Measurements from ENCODE around the gene LUC7L.
"Not testable (repeated sequence)": the region's sequence is repeated elsewhere in the genome, so short reads cannot be mapped to it uniquely, and the experiment has no call there.

Gene LUC7L

DNA sequence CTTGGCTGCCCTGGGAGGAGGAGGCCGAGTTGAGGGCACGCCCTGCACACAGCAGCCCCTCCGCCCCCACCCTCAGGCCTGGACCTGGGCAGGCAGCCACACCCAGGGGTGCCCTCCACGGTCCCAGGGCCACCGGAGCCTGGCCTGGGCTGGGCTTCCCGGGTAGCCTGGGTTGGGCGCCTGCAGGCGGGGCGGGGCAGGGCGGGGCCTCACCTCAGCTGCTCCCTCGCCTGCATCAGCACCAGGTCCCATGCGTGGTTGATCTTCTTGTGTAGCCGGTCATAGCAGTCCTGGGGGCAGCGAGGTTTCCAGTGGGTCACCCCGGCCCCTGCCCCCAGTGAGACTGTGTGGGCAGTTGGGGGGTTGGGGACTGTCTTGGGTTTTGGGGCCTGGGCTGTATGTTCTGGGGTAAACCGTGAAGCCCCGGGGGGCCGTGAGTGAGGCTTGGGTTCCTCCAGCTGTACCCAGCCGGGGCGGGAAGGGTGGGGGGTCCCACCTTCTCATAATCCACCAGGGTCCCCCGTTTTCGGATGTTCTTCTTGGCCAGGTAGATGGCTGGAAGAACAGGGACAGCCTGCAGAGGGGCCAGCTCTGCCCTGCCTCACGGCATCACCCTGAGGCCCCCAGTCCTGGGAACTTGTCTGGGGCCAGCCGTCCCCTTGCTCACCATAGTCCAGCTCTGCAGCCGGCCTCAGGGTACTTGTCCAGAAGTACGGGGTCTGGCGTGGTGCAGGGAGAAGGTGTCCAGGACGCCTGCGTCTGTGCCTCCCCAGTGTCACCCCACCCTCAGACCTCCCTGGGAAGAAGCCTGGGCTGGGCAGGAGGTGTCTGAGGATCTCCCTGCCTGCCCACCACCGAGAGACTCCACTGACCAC is 44.5 kb upstream of the LUC7L start:
- H3K4me3 ChIP-seq (ENCODE audit: low read depth, low read length): no peak overlapping the region
- TF ChIP-seq, protein P1, sequence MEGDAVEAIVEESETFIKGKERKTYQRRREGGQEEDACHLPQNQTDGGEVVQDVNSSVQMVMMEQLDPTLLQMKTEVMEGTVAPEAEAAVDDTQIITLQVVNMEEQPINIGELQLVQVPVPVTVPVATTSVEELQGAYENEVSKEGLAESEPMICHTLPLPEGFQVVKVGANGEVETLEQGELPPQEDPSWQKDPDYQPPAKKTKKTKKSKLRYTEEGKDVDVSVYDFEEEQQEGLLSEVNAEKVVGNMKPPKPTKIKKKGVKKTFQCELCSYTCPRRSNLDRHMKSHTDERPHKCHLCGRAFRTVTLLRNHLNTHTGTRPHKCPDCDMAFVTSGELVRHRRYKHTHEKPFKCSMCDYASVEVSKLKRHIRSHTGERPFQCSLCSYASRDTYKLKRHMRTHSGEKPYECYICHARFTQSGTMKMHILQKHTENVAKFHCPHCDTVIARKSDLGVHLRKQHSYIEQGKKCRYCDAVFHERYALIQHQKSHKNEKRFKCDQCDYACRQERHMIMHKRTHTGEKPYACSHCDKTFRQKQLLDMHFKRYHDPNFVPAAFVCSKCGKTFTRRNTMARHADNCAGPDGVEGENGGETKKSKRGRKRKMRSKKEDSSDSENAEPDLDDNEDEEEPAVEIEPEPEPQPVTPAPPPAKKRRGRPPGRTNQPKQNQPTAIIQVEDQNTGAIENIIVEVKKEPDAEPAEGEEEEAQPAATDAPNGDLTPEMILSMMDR (IDR thresholded peaks at IDR 0.05; ENCODE audit: low read depth, low read length, missing control alignments): no peak
- DNase-seq (ENCODE audit: low read depth): no peak

GRCh38 chr16:272633-273546 is 43.6 kb upstream of the LUC7L start:
- TF ChIP-seq, protein P1 (IDR thresholded peaks at IDR 0.05; ENCODE audit: low read depth, low read length, missing control alignments): no peak
- no peak overlapping the region for H3K4me3 ChIP-seq (ENCODE audit: low read depth, low read length)
- no peak for DNase-seq (ENCODE audit: low read depth)

- no peak for DNase-seq (ENCODE audit: low read depth)
- no peak overlapping the region for H3K4me3 ChIP-seq (ENCODE audit: low read depth, low read length)
- TF ChIP-seq, protein P1 (IDR thresholded peaks at IDR 0.05; ENCODE audit: low read depth, low read length, missing control alignments): no peak
These were observed 41.4 kb upstream of the LUC7L start for GRCh38 chr16:270381-271255.

DNA sequence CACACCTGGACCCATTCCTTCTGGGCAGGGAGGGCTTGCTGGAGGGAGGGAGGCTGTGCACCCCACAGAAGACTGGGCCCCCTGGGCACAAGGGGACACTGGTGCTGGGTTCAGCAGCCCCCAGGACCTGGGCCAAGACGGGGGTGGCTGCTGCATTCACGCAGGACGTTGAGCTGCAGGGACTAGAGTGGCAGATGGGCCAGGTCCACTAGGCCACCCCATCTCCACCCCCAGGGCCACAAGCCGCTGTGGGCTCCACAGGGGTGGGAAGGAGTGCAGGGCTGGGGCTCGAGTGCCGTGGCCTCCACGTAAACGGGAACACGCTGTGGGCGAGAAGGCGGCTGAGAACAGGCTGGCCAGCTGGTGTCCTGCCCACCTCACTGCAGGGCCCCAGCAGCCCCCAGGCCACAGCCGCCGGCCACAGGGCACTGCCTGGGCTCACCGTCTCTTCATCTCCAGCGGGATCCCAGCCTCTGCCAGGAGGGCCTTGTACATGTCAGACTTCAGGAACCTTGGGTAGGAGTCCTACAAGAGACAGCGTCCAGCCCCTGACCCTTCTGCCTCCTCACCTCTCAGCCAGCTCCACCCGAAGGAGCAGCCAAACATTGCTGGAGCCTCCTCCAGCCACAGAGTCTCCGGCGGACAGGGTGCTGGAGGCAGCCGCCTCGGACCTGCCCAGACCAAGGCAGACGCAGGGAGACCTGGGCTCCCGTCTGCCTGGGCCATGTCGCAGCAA is 40.0 kb upstream of the LUC7L start:
- TF ChIP-seq, protein P1 (IDR thresholded peaks at IDR 0.05; ENCODE audit: low read depth, low read length, missing control alignments): no peak
- no peak overlapping the region for H3K4me3 ChIP-seq (ENCODE audit: low read depth, low read length)
- no peak for DNase-seq (ENCODE audit: low read depth)

GRCh38 chr16:268141-269053 is 39.1 kb upstream of the LUC7L start:
- TF ChIP-seq, protein P1 (IDR thresholded peaks at IDR 0.05; ENCODE audit: low read depth, low read length, missing control alignments): no peak

GRCh38 chr16:267562-267961 is 38.3 kb upstream of the LUC7L start:
- H3K4me3 ChIP-seq (ENCODE audit: low read depth, low read length); DNase-seq (ENCODE audit: low read depth): not testable (repeated sequence)

More at GRCh38 chr16:268141-269053, 39.1 kb upstream of the LUC7L start:
- H3K4me3 ChIP-seq (ENCODE audit: low read depth, low read length): no peak overlapping the region
- DNase-seq (ENCODE audit: low read depth): no peak
